Epidermal melanocyte (primary cell): ENCODE results near the gene SCTR.

Experiments used
- DNase-seq: peaks from one replicate; pipeline ENCODE4 v3.0.0; 2011; ENCODE audit warnings: low spot score; ENCODE audit not compliant: insufficient read length

Gene SCTR

GRCh38 chr2:119431155-119431975 lies 92.9 kb downstream of the SCTR start, which contains the start of gene TMEM37:
TMEM37 (plus strand) TSS chr2:119431854; CDS start chr2:119431904, 50 bp downstream.
- DNase-seq, result peak; percentile 30

DNA sequence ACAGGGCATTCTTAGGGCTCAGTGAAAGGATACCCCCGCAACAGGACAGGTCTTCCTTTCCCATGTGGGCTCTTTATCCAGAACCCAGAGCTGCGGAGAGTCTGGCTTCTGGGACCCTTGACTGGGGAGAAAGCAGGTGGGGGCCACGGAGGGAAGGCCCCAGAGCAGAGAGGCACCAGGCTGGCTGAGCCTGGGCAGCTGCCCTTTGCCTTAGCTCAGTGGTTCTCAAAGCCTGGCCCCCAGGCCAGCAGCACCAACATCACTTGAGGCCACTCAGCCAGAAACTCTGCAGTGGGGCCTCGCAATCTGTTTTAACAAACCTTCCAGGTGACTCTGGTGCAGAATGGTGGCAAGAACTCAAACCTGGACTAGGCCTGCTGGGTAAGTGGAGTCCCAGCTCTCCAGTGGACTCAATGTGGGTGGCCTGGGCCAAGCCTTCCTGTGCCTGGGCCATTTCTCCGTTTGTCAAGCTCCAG lies 94.2 kb downstream of the SCTR start:
- no peak for DNase-seq

DNA sequence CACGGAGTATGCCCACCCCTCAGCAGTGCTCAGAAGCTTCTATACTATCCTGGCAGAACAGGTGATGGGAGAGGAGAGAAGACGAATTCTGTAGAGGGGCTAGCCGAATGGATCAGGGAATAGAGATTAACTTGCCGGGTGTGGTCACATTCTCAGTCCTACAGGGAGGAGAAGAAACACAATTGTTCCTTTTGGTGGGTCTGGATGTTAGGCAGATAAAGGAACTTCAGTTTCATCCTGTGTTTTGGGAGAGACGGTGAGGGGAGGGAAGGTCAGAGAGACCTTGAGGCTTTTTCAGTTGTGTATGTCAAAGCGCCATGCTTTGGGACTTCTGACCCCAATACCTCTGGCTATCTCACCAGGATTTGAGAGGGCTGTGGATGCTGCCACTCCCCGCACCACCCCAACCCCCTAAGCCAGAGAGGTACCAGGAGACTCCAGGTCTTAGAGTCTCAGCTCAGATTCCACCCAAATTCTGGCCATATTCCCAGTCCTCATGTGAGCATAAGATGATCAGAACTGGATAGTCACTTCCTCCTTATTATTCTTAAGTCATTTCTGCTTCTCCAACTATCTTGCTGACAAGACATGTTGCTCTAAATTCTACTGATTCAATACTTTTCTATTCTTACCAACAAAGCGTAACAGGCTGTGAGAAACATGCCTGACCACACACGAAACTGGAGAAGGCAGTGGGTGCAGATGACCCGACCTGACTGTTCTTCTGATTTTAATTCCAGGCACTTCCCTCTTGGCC lies 94.9 kb downstream of the SCTR start:
- DNase-seq, result no peak

DNA sequence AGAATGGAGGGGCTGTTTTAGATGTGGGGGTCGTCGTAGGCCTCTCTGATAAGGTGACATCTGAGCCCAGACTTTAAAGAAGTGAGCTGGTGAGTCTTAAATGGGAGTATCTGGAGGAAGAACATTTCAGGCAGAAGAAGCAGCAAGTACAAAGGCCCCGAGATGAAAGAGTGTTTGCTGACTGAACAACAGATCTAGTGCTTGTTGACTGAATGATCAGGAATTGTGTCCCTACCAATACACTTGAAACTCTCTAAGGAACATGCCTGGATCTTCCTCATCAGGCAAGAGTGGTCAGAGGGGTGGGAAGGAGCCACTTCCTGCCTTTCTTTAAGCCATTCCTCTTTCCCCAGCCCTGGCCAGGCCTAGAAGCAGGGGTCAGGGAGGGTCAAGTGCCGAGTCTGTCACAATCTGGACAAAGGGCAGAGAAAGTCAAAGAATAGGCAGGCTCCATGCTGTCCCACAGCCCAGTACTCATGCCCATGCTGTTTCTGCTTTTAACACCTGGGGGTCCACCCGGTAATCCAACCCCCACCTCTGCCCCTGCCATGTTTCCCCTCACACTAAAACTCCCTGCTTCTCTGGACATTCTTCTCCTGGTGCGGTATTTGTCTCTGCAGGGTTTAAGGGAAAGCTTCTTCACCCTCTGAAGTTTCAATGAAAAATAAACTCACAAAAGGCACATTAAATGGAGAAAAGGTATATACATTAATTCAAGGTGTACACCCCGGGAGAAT lies 95.6 kb downstream of the SCTR start:
- no peak for DNase-seq

DNA sequence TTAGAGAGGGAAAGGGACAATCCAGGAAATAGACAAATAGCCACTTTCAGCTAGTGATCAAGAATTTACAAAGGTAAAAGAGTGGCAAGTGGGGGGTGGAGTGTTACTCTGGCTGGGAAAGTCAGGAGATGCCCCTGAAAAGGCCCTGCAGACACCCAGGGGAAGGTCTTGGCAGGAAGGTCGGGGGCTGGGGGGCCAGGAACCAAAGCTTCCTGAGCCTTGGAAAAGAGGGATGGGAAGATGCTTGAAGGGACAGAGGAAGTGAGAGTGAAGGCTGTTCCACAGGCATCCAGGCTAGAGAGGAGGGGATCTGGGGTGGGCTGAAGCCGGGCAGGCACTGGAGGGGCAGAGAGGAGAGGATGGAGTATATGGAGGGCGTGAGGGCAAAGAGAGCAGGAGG lies 96.5 kb downstream of the SCTR start:
- DNase-seq, result no peak

- DNase-seq, result no peak
Measured at GRCh38 chr2:119426801-119427395, 97.4 kb downstream of the SCTR start.

DNA sequence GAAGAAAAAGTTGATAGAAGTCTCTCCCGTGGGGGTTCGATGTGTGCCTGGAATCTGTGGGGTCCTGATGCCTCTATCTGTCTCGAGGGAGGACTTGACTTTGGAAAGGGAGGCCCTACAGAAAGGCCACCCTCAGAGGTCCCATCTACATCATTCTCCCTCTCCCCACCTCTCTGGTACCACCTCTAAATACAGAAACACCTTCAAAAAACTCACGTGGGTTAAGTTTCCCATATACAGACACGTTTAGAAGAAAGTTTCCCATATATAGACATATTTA lies 97.9 kb downstream of the SCTR start:
- DNase-seq, result no peak

- DNase-seq, result no peak
Measured at GRCh38 chr2:119425620-119426395, 98.5 kb downstream of the SCTR start.

DNA sequence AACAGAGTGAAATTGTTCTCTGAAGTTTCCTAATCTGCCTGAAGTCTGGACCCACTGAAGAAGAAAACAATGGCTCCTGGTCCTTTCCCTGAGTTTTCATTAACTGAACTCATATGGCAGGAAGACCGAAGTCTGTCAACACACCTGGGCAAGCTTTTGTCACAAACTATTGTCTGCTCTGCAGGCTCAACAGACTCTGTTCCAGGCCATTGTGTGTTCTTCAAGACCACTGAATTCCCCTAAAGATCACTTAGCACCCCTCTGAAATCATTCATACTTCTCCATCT lies 99.2 kb downstream of the SCTR start:
- no peak for DNase-seq

- DNase-seq, result no peak
Measured at GRCh38 chr2:119424284-119425118, 99.8 kb downstream of the SCTR start.

DNA sequence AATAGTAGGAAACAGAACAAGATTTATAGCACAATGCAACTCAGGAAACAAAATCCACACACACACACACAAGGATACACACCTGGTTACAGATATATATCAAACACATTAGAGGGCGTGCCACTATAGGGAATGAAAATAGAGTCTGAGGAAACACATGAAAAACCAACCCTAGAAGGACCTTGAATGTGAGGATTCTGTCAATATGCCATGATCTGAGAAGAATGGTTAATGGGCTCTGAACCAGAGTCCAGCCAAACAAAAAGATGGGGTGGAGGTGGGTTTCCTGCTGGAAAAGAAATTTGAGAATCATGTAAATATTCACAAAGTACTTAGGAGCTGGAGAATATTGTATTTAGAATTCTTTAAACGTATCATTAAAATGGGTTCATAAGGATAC lies 100.5 kb downstream of the SCTR start:
- no peak for DNase-seq

GRCh38 chr2:119423108-119423444 lies 101.2 kb downstream of the SCTR start:
- DNase-seq, result no peak

GRCh38 chr2:119422360-119423107 lies 101.7 kb downstream of the SCTR start:
- no peak for DNase-seq

DNA sequence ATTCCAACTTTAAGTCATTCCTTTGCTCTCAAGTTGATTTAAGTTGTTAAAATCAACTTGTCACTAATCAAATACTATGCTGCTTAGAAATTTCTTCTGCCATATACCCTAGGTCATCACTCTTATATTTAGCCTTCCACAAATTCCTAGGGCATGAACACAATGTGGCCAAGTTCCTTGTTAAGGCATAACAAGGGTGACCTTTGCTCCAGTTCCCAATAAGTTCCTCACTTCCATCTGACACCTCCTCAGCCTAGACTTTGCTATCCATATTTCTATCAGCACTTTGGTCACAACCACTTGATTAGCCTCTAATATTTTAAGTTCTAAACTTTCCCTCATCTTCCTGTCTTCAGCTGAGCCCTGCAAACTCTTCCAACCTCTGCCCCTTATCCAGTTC lies 102.5 kb downstream of the SCTR start:
- DNase-seq, result no peak

- no peak for DNase-seq
Measured at GRCh38 chr2:119421304-119421703, 103.0 kb downstream of the SCTR start.

DNA sequence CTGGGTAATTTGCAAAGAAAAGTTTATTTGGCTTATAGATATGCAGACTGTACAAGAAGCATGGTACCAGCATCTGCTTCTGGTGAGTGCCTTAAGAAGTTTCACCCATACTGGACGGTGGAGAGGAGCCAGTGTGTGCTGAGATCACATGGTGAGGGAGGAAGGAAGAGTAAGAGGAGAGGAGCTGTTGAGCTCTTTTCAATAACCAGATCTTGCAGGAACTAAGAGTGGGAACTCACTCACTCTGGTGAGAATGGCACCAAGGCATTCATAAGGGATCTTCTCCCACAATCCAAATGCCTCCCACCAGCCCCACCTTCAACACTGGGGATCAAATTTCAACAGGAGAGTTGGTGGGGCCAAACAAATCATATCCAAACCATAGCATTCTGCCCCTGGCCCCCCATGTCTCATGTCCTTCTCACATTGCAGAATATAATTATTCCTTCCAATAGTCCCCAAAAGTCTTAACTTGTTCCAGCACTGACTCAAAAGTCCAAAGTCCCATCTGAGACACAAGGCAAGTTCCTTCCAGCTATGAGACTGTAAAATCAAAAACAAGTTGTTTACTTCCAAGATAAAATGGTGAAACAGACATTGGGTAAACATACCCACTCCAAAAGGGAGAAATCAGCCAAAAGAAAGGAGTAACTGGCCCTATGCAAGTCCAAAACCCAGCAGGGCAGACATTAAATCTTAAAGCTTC lies 104.3 kb downstream of the SCTR start:
- DNase-seq, result no peak

GRCh38 chr2:119419065-119419464 lies 105.2 kb downstream of the SCTR start:
- no peak for DNase-seq

- DNase-seq, result no peak
Measured at GRCh38 chr2:119417908-119418307, 106.4 kb downstream of the SCTR start.

DNA sequence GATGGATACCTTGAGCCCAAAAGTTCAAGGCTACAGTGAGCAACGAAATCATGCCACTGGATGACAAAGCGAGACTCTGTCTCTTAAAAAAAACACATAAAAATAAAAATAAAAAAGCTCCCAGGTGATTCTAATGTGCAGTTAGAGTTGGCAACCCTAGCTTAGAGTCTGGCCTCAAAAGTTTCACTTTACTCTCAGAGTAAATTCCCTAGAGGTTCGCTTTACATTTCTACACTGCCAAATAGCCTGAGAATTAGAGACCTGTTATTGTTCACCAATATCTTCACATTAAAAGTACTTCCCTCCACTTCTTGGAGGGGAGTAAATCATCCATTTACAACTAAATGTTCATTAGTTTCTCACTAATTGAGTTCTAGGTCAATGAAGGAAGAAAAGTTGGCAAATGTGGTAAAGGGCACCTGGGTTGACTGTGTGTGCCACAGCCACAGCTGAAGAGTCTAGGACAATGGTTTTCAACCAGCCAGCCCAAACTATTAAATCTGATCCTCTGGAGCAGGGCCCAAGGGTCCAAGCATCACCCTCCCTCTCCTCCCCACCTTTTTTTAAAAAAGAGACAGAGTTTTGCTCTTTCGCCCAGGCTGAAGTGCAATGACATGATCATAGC lies 107.9 kb downstream of the SCTR start:
- DNase-seq, result no peak
